CD4-positive, alpha-beta T cell treated with Interleukin-17A for 4 hours (primary cell): Measurements from ENCODE around the gene GAL.

Experiments
- DNase-seq: peaks from one replicate; pipeline ENCODE4 v3.0.0-alpha.2; 2020; ENCODE audit warnings: mixed read lengths

Gene GAL

GRCh38 chr11:68659158-68659921, 25.0 kb upstream of the GAL start:
- DNase-seq, result no peak

- no peak for DNase-seq
Measured at GRCh38 chr11:68660066-68660810, 24.1 kb upstream of the GAL start.

- no peak for DNase-seq
Measured at GRCh38 chr11:68661014-68661413, 23.3 kb upstream of the GAL start.

- DNase-seq, result no peak
Measured at GRCh38 chr11:68661697-68662603, 22.4 kb upstream of the GAL start.

GRCh38 chr11:68663482-68664010, 20.8 kb upstream of the GAL start:
- no peak for DNase-seq

- DNase-seq, result no peak
Measured at GRCh38 chr11:68664141-68664540, 20.2 kb upstream of the GAL start.

- DNase-seq, result no peak
Measured at GRCh38 chr11:68664906-68665305, 19.4 kb upstream of the GAL start.

- no peak for DNase-seq
Measured at GRCh38 chr11:68665436-68665835, 18.9 kb upstream of the GAL start.

GRCh38 chr11:68666849-68667248, 17.5 kb upstream of the GAL start:
- no peak for DNase-seq

GRCh38 chr11:68667511-68668500, 16.5 kb upstream of the GAL start:
- no peak for DNase-seq

GRCh38 chr11:68669301-68670090, 14.8 kb upstream of the GAL start:
- no peak for DNase-seq

- DNase-seq, result no peak
Measured at GRCh38 chr11:68670208-68670992, 13.9 kb upstream of the GAL start.

- no peak for DNase-seq
Measured at GRCh38 chr11:68673306-68673945, 10.9 kb upstream of the GAL start.

GRCh38 chr11:68673991-68674390, 10.4 kb upstream of the GAL start:
- no peak for DNase-seq

GRCh38 chr11:68674461-68674860, 9.9 kb upstream of the GAL start:
- no peak for DNase-seq

GRCh38 chr11:68677432-68677831, 6.9 kb upstream of the GAL start:
- no peak for DNase-seq

- no peak for DNase-seq
Measured at GRCh38 chr11:68678031-68678441, 6.3 kb upstream of the GAL start.

- DNase-seq, result no peak
Measured at GRCh38 chr11:68680541-68681231, 3.7 kb upstream of the GAL start.

- no peak for DNase-seq
Measured at GRCh38 chr11:68682531-68682961, 1.8 kb upstream of the GAL start.
